ENCODE measurements around the gene CCL25.

GRCh38 chr19:8109890-8110662 lies 57.5 kb downstream of the CCL25 start:
- no peak for TF ChIP-seq CTCF (IDR thresholded peaks at IDR 0.05)
- no peak for TF ChIP-seq POLR2A (IDR thresholded peaks at IDR 0.05)
